PC-9 (cell line): ENCODE data around the gene AKT1.

ENCODE experiments used
- CTCF ChIP-seq: fragments of 200-600 bp; sonication (generic); conservative IDR thresholded peaks from 2 replicates; pipeline ENCODE4 v1.6.1; 2017; ENCODE audit warnings: mixed run types, antibody characterized with exemption, mild to moderate bottlenecking, moderate library complexity
- EZH2 ChIP-seq: fragments of 200-600 bp; sonication (generic); IDR thresholded peaks from 2 replicates; pipeline ENCODE4 v1.8.0; 2017; ENCODE audit warnings: antibody characterized with exemption, low read depth

- TF ChIP-seq EZH2 (no peak), CTCF (no peak)
Observed at GRCh38 chr14:104756477-104757237, 38.9 kb downstream of the AKT1 start.
